HG03439 (cell line): Measurements from ENCODE around the gene BACE1.

Source experiments
- ATAC-seq: cut with Tn5 transposase; IDR thresholded peaks from one replicate; pipeline ENCODE4 v1.9.1; 2021; ENCODE audit warnings: mild to moderate bottlenecking, moderate library complexity; ENCODE audit not compliant: unreplicated experiment

The BACE1 gene

DNA sequence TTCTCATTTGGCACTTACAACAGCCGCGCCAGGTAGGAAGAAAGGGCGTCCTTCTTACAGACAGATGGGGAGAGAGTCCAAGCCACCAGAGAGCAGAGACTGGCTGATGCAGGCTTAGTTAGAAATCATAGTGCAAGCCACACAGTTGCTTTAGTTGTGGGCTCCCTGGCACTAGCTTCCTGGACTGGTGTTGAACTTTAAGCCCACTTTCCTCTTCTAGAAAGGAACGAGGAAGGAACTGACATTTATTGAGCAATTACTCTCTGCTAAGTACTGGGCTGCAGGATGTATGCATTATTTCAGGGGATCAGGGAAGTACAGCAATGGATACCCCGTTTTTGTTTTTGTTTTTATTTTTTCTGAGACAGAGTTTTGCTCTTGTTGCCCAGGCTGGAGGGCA, 3.0 kb downstream of the BACE1 start:
- ATAC-seq: no peak

- no peak for ATAC-seq
Measured at GRCh38 chr11:117309310-117309709, 6.7 kb downstream of the BACE1 start.

DNA sequence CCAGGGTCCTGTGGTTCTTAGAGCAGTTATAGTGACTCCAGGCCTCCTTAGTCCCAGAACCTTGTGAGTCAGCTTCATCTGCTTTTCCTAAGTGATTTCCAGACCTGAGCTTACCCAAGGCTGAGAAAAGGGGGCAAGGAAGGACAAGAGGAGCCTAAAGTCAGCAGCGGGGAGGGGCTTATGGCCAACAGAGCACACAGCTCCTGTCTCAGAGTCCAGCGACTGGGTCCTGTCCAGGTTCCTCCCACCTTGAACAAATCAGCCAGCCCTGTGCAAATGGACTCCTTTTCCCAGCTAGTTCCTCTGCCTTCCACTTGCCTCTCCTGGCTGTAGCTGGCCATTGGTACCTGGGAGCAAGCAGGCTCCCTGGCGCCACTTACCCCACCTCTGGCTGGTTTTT, 10.9 kb downstream of the BACE1 start:
- no peak for ATAC-seq

DNA sequence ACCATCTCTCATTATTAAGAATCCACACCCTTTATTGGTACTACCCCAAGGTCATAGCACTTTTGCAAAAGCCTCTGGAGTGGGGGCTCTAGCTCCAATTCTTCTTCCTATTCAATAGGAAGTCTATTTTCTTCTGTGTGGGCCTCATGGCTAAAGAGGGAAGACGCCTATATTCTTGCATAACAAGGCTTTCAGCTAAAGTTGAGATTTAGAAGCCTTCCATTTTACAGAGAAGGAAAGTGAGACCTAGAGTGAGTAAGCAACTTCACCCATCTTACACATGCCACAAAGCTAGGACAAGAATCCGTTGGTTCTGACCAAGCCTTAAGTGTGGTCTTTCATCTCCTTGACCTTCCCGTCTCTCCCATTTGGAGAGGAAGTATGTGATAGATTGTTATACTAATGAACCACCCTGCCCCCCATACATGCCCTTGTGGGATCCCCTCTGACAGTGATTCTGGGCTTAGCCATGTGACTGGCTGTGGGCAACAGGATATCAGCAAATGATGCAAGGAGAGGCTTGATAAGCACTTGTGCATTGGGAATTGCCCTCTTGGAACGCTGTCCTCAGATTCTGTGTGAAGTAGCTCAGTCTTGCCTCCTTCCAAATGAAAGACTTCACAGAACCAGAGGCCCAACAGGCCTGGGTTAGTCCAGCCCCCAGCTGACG, 12.3 kb downstream of the BACE1 start:
- ATAC-seq: no peak

- no peak for ATAC-seq
Measured at GRCh38 chr11:117303101-117303500, 13.0 kb downstream of the BACE1 start.

DNA sequence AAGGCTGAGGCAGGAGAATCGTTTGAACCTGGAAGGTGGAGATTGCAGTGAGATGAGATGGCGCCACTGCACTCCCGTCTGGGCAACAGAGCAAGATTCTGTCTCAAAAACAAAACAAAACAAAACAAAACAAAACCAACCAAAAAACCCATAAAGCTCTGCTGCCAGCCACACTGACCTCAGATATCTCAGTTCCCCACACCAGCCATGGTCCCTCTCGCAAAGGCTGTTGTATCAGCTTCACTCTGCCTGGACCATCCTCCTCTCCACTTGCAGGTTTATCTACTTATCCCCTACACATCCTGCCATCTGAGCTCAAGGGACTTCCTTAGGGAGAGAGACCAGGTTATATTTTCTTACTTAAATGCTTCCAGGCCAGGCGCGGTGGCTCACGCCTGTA, 13.8 kb downstream of the BACE1 start:
- no peak for ATAC-seq

- ATAC-seq: no peak
Measured at GRCh38 chr11:117300773-117301172, 15.3 kb downstream of the BACE1 start.

DNA sequence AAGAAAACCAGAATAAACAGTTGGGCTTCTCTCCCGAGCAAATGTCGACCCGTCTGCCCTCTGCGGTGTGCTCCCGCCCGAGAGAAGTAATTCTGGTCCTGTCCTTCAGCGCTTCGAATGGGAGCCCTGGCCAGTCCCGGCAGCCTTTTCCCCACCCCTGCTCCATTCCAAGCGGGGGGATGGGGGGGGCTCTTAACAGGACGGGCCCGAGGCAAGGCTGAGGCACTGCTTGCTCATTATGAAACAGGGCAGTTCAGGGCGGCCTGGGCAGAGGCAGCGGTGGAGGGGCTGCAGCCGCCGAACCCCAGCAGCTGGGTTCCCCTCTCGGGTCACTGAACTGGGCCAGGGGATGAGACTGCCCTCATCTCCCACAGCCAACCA, 15.8 kb downstream of the BACE1 start:
- no peak for ATAC-seq

DNA sequence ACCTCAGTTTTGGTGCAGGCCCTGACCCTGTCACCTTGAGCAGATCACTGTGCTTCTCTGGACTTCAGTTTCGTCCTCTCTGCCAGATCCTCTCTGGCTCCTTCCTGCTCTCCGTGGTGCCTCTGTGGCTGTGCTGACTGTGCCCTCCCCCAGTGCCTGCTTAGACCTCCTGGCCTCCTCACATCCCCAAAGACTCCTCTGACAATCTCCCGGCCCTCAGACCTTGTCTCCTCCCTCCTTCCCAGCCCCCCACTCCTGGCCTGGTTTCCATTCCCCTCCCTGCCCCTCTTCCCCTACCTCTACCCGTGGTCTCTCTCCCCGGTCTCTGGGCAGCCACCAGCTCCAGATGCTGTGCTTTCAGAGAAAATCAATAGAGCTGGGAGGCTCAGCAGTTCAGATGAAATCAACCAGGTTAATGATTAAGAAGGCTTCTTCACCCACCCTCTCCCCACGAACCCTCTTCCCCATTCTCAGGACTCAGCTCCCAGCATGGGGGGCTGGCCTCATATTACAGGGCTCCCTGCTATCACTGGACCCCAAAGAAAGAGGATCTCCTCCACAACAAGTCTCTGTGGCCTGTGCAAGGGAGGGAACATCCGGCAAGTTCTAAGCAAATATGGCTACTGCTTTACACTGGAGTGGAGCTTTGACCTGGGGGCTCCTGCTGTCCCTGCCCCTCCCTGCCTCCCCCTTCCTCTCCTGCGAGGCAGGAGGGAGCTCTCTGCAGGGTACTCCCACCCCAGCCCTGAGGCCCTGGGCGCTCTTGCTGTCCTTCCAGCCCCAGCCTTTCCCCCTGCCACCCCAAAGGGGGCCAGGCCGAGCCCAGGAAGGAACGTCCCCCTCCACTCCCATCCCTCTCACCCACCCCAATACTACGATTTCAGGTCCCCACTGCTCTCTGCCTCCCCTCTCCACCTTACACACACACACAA, 16.4 kb downstream of the BACE1 start:
- ATAC-seq: no peak

DNA sequence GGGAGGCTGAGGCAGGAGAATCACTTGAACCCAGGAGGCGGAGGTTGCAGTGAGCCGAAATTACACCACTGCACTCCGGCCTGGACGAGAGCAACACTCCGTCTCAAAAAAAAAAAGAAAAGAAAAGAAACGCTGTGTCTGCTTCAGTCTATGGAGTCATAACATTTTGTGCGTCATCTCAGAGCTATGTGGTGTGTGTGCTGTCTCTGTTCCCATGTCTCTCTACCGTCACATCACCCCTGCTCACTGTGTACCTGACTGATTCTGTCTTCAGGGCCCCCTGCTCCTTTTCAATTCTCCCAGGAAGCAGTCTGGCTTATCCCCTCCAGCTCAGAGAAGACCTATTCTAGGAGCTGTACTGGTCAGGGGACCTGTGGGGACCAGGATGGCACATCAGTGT, 17.9 kb downstream of the BACE1 start:
- ATAC-seq: no peak

GRCh38 chr11:117296881-117297280, 19.2 kb downstream of the BACE1 start:
- ATAC-seq: no peak

DNA sequence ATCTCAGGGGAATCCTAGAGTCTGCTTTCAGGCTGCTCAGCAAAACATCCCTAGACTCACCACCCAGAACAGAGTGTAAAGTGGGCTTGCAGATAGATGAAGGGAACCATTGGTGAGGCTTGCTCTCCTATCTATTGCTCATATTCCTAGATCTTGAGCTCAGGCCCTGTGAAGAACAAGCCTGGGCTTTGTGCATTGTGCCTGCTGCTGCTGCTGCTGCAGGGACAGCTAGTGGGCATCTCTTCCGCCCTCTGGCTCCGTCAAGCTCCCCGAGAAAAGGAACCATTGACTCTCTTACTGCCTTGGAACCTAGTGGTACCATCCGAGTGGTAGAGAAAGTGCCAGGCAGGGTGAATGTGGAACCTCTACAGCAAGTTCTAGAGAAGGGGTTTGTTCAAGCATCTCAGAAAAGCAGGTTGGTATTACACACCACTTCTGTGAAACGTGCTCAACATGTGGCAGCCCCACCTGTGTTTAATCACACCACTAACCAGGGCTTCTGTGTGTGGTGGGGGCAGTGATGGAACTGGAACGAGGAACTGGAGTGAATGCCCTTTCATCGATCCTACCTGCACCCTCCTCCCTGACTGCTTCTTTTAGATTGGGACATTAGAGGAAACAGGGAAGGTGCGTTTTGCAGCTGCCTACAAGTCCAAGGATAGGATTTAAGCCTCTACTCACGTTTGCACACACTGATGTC, 20.5 kb downstream of the BACE1 start:
- no peak for ATAC-seq

DNA sequence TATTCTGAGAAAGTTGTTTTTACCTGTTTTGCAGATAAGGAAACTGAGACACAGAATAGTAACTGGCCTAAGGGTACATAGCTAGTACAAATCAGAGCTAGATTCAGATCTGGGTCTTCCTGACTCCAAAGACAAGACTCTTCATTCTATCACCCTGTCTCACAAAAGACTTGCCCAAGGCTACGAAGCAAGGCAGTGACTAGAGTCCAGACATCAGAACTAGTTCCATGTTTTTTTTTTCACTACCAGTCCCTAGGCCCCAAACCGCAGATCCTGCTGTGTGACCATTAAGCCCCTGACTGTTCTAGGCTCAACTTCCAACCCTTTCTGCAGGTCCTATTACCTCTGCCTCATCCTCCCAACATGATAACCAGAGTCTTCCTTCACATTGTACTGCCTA, 23.4 kb downstream of the BACE1 start:
- ATAC-seq: no peak

GRCh38 chr11:117290809-117291396, 25.2 kb downstream of the BACE1 start, which contains the start of gene BACE1-AS:
TSS of gene BACE1-AS (plus strand) at chr11:117291346.
- no peak for ATAC-seq

GRCh38 chr11:117289795-117290194, 26.3 kb downstream of the BACE1 start:
- ATAC-seq: no peak

DNA sequence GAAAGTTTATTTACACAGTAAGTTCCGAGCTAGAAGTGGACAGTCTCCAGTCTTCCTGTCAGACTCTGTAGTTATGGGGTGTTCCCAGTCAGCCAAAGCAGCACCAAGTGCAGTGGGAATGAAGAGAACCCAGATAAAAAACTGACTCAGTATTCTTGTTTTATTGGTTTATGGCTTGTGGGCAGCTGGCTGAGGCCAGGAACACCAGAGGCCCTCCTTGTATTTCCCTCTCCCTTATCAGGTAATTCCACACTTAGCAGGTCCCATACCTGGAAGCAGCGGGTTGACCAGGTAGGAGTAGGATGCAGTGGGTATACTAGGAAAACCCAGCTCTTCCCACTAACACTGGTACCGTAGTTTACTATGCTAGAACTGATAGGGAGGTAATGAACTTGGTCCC, 28.4 kb downstream of the BACE1 start:
- ATAC-seq: no peak

- ATAC-seq: no peak
Measured at GRCh38 chr11:117286588-117286987, 29.5 kb downstream of the BACE1 start.

GRCh38 chr11:117284053-117284452, 32.0 kb downstream of the BACE1 start:
- no peak for ATAC-seq

GRCh38 chr11:117282956-117283355, 33.1 kb downstream of the BACE1 start:
- ATAC-seq: no peak

GRCh38 chr11:117281869-117282268, 34.2 kb downstream of the BACE1 start:
- no peak for ATAC-seq

DNA sequence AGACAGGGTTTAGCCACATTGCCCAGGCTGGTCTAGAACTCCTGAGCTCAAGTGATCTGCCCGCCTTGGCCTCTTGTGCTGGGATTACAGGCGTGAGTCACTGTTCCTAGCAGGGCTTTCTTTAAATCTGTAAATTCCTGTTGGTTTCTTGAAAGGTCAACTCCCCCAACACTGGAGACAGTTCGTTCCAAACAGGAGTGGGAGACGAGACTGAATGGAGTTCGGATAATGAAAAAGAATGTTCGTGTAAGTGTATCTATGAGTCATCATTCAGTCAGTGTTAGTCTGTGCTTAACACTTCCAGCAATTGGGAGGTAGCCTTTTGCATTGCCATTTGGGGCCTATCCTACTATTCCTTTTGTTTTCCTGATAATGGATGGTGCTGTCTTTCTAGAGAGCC, 34.9 kb downstream of the BACE1 start:
- no peak for ATAC-seq
